ENCODE results near the gene PABPC1L2B.
"Not testable (repeated sequence)": the region's sequence is repeated elsewhere in the genome, so short reads cannot be mapped to it uniquely, and the experiment has no call there.

The PABPC1L2B gene

DNA sequence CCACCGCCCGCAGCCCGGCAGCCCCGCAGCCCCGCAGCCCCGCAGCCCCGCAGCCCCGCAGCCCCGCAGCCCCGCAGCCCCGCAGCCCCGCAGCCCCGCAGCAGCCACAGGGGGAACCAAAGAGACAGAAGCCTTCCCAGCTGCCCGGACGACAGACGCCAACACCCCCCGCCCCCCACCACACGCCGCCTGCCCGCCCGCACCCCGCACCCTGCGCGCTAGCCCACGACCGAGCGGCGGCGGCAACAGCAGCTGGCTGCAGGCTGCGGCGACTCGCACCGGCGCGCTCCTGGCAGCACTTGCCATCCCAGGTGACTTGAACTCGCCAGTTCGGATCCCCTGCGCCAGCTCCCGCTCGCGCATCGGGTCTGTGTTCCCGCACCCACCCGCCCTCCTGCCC, at the start of gene PABPC1L2B:
Gene PABPC1L2B, plus strand, starts transcription at position 207 of the 400 bp plus-strand sequence. CDS start 704 bp downstream, outside the sequence.
- H3K9me3 Mint-ChIP-seq; H3K4me3 Mint-ChIP-seq; H3K27ac Mint-ChIP-seq; H3K4me1 Mint-ChIP-seq (ENCODE audit: low read depth); H3K27me3 Mint-ChIP-seq (ENCODE audit: low read depth); H3K36me3 Mint-ChIP-seq (ENCODE audit: low read depth): not testable (repeated sequence)

DNA sequence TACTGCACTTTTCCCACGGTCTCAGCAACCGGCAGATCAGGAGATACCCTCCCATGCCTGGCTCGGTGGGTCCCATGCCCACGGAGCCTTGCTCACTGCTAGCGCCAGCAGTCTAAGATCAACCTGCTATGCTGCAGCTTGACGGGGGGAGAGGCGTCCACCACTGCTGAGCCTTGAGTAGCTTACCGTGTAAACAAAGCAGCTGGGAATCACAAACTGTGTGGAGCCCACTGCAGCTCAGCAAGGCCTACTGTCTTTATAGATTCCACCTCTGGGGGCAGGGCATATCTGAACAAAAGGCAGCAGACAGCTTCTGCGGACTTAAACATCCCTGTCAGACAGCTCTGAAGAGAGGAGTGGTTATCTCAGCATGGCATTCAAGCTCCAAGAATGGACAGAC, 42.8 kb upstream of the PABPC1L2B start:
- not testable (repeated sequence) for H3K36me3 Mint-ChIP-seq (ENCODE audit: low read depth); H3K27ac Mint-ChIP-seq; H3K27me3 Mint-ChIP-seq (ENCODE audit: low read depth); H3K4me3 Mint-ChIP-seq; H3K4me1 Mint-ChIP-seq (ENCODE audit: low read depth); H3K9me3 Mint-ChIP-seq

DNA sequence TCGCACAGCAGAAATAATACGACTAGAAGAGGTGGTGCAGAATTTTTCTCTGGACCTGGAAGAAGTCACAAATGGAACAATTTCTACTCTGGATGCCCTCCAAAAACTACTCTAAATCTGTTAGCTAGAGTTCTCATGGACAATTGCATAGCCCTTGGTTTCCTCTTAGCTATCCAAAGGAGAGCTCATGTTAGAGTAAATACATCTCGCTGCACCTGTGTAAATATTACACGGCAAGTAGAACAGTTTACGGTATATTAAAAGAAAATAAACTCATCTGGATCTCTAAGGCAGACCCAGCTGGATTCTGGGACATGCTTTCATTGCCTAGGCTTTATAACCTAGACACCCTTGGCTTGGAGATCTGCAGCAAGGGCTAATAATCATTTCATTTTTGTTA, 30.9 kb upstream of the PABPC1L2B start:
- not testable (repeated sequence) for H3K4me1 Mint-ChIP-seq (ENCODE audit: low read depth); H3K27ac Mint-ChIP-seq; H3K9me3 Mint-ChIP-seq; H3K36me3 Mint-ChIP-seq (ENCODE audit: low read depth); H3K27me3 Mint-ChIP-seq (ENCODE audit: low read depth); H3K4me3 Mint-ChIP-seq

DNA sequence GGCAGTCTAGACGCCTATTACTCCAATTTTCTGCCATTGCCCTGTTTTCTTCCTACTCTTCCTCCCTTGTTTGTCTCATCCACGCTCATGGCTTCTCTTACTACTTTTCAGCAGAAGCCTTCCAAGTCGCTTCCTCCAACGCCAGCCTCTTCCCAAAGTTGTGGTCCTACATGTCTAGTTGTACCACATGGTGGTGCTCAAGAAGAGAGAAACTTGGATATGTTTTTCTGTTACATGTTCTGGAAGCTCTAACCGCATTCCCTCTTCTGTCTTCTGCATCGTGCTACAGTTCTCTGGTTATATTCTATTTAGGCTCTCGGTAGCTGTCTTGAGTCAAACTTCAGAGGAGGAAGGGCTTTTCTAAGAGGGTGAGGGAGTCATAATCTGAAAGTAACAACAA, 27.9 kb upstream of the PABPC1L2B start:
- H3K4me3 Mint-ChIP-seq; H3K4me1 Mint-ChIP-seq (ENCODE audit: low read depth); H3K27me3 Mint-ChIP-seq (ENCODE audit: low read depth); H3K9me3 Mint-ChIP-seq; H3K27ac Mint-ChIP-seq; H3K36me3 Mint-ChIP-seq (ENCODE audit: low read depth): not testable (repeated sequence)

DNA sequence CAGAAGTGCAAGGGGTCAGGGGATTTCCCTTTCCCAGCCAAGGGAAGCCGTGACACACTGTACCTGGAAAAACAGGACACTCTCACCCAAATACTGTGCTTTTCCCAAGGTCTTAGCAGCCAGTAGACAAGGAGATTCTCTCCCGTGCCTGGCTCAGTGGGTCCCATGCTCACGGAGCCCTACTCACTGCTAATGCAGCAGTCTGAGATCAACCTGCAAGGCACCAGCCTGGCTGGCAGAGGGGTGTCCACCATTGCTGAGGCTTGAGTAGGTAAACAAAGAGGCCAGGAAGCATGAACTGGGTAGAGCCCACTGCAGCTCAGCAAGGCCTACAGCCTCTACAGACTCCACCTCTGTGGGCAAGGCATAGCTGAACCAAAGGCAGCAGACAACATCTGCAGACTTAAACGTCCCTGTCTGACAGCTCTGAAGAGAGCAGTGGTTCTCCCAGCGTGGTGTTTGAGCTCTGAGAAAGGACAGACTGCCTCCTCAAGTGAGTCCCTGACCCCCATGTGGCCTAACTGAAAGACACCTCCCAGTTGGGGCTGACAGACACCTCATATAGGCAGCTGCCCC, 21.8 kb upstream of the PABPC1L2B start:
- not testable (repeated sequence) for H3K36me3 Mint-ChIP-seq (ENCODE audit: low read depth); H3K4me3 Mint-ChIP-seq; H3K27me3 Mint-ChIP-seq (ENCODE audit: low read depth); H3K4me1 Mint-ChIP-seq (ENCODE audit: low read depth); H3K27ac Mint-ChIP-seq; H3K9me3 Mint-ChIP-seq

DNA sequence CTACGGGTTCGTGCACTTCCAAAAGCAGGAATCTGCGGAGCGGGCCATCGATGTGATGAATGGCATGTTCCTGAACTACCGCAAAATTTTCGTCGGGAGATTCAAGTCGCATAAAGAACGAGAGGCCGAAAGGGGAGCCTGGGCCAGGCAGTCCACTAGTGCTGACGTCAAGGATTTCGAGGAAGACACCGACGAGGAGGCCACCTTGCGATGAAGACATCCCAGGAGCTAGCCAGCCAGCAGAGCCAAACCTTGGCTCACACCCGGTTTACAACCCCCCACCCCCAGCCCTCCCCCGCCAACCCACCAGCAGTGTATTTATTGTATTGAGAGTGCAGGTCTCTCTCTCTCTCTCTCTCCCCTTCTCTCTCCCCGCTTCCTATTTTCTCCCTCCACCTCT, 1.3 kb downstream of the PABPC1L2B start:
- not testable (repeated sequence) for H3K4me3 Mint-ChIP-seq

DNA sequence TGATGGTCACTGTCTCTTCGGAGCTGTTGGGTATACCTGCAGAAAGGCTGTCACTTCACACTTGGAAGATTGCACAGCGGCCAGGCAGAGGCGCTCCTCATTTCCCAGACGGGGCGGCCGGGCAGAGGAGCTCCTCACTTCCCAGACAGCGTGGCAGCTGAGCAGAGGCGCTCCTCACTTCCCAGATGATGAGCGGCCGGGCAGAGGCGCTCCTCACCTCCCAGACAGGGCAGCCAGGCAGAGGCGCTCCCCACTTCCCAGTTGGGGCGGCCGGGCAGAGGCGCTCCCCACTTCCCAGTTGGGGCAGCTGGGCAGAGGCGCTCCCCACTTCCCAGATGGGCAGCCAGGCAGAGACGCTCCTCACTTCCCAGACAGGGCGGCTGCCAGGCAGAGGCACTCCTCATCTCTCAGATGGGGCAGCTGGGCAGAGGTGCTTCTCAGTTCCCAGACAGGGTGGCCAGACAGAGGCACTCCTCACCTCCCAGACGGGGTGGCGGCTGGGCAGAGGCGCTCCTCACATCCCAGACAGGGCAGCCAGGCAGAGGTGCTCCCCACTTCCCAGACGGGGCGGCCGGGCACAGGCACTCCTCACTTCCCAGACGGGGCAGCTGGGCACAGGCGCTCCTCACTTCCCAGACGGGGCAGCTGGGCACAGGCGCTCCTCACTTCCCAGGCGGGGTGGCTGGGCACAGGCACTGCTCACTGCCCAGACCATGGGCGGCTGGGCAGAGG, 18.8 kb downstream of the PABPC1L2B start:
- no peaks in the 10 kb centered on the region for H3K36me3 Mint-ChIP-seq (ENCODE audit: low read depth)
- no peak overlapping the region for H3K4me3 Mint-ChIP-seq
- no peak overlapping the region for H3K27ac Mint-ChIP-seq
- H3K4me1 Mint-ChIP-seq (ENCODE audit: low read depth) = no peaks in the 10 kb centered on the region
- H3K27me3 Mint-ChIP-seq (ENCODE audit: low read depth) = no peaks in the 10 kb centered on the region
- peaks cover 5% of the 10 kb centered on the region for H3K9me3 Mint-ChIP-seq

More for the DNA sequence above, 1.3 kb downstream of the PABPC1L2B start:
- H3K36me3 Mint-ChIP-seq (ENCODE audit: low read depth); H3K27me3 Mint-ChIP-seq (ENCODE audit: low read depth); H3K9me3 Mint-ChIP-seq; H3K27ac Mint-ChIP-seq; H3K4me1 Mint-ChIP-seq (ENCODE audit: low read depth): not testable (repeated sequence)

DNA sequence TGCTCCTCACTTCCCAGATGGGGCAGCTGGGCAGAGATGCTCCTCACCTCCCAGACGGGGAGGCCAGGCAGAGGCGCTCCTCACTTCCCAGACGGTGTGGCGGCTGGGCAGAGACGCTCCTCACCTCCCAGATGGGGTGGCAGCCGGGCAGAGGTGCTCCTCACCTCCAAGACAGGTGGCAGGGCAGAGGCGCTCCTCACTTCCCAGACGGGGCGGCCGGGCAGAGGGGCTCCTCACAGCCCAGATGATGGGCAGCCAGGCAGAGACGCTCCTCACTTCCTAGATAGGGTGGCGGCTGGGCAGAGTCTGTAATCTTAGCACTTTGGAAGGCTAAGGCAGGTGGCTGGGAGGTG, 19.3 kb downstream of the PABPC1L2B start:
- H3K27ac Mint-ChIP-seq = not testable (repeated sequence)

DNA sequence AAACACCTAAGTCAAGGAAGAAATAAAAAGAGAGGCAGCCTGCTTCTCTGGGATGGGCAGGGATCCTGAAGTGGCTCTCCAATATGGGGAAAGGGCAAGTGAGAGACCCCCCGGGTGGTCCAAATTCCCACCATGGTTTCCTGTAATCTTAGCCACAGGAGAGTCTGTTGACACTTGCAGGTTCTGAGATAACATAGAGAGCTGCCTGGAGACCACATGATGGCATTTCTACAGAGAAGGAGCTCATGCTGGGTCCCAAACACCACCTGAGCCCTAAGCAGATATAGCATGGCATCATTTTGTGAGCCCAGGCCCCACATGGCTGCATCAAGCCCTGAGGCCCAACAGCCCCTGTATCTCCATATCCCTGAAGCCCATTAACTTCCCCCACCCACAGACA, 26.1 kb downstream of the PABPC1L2B start:
- Mint-ChIP-seq H3K27me3 (ENCODE audit: low read depth) (no peaks in the 10 kb centered on the region), H3K4me1 (ENCODE audit: low read depth) (no peaks in the 10 kb centered on the region), H3K4me3 (no peak overlapping the region), H3K27ac (no peak overlapping the region), H3K36me3 (ENCODE audit: low read depth) (no peaks in the 10 kb centered on the region), H3K9me3 (peaks cover 1% of the 10 kb centered on the region)

More for the DNA sequence above, 19.3 kb downstream of the PABPC1L2B start:
- not testable (repeated sequence) for H3K9me3 Mint-ChIP-seq; H3K4me1 Mint-ChIP-seq (ENCODE audit: low read depth); H3K36me3 Mint-ChIP-seq (ENCODE audit: low read depth); H3K27me3 Mint-ChIP-seq (ENCODE audit: low read depth); H3K4me3 Mint-ChIP-seq
